ENCODE measurements around the gene BICD1.
"Not testable (repeated sequence)": the region's sequence is repeated elsewhere in the genome, so short reads cannot be mapped to it uniquely, and the experiment has no call there.

The BICD1 gene

GRCh38 chr12:32084017-32084688 is 22.5 kb upstream of the BICD1 start:
- no peak overlapping the region for H3K4me3 ChIP-seq (ENCODE audit: low read depth, low read length)
- TF ChIP-seq CTCF (IDR thresholded peaks at IDR 0.05; ENCODE audit: insufficient read depth, low read depth, low read length, missing control alignments): no peak
- no peak for DNase-seq (ENCODE audit: low read depth)

- no peak for DNase-seq (ENCODE audit: low read depth)
- no peak for TF ChIP-seq CTCF (IDR thresholded peaks at IDR 0.05; ENCODE audit: insufficient read depth, low read depth, low read length, missing control alignments)
- no peak overlapping the region for H3K4me3 ChIP-seq (ENCODE audit: low read depth, low read length)
Measured at GRCh38 chr12:32084753-32085152, 21.9 kb upstream of the BICD1 start.

- H3K4me3 ChIP-seq (ENCODE audit: low read depth, low read length): no peak overlapping the region
- peak; percentile 33 for DNase-seq (ENCODE audit: low read depth)
- no peak for TF ChIP-seq CTCF (IDR thresholded peaks at IDR 0.05; ENCODE audit: insufficient read depth, low read depth, low read length, missing control alignments)
Measured at GRCh38 chr12:32087306-32087705, 19.3 kb upstream of the BICD1 start.

- TF ChIP-seq CTCF (IDR thresholded peaks at IDR 0.05; ENCODE audit: insufficient read depth, low read depth, low read length, missing control alignments): no peak
- H3K4me3 ChIP-seq (ENCODE audit: low read depth, low read length): no peak overlapping the region
- DNase-seq (ENCODE audit: low read depth): no peak
Measured at GRCh38 chr12:32089156-32089555, 17.5 kb upstream of the BICD1 start.

GRCh38 chr12:32089586-32089985 is 17.1 kb upstream of the BICD1 start:
- DNase-seq (ENCODE audit: low read depth): no peak
- no peak for TF ChIP-seq CTCF (IDR thresholded peaks at IDR 0.05; ENCODE audit: insufficient read depth, low read depth, low read length, missing control alignments)
- H3K4me3 ChIP-seq (ENCODE audit: low read depth, low read length): no peak overlapping the region

- TF ChIP-seq CTCF (IDR thresholded peaks at IDR 0.05; ENCODE audit: insufficient read depth, low read depth, low read length, missing control alignments): no peak
- no peak overlapping the region for H3K4me3 ChIP-seq (ENCODE audit: low read depth, low read length)
- no peak for DNase-seq (ENCODE audit: low read depth)
Measured at GRCh38 chr12:32091696-32092095, 15.0 kb upstream of the BICD1 start.

- H3K4me3 ChIP-seq (ENCODE audit: low read depth, low read length): no peak overlapping the region
- TF ChIP-seq CTCF (IDR thresholded peaks at IDR 0.05; ENCODE audit: insufficient read depth, low read depth, low read length, missing control alignments): no peak
- no peak for DNase-seq (ENCODE audit: low read depth)
Measured at GRCh38 chr12:32098112-32098511, 8.5 kb upstream of the BICD1 start.

GRCh38 chr12:32099275-32099674 is 7.4 kb upstream of the BICD1 start:
- not testable (repeated sequence) for DNase-seq (ENCODE audit: low read depth); H3K4me3 ChIP-seq (ENCODE audit: low read depth, low read length)

All from GM12865 (cell line).